Measurements from ENCODE around the gene NPVF.
A peak's percentile ranks its signal among the peaks of the same experiment; 100 is the strongest.

NPVF gene

GRCh38 chr7:25223206-25223605, 5.1 kb downstream of the NPVF start:
- no peak for DNase-seq

GRCh38 chr7:25222666-25223065, 5.6 kb downstream of the NPVF start:
- DNase-seq = no peak

GRCh38 chr7:25221009-25221408, 7.3 kb downstream of the NPVF start:
- no peak for DNase-seq

- no peak for DNase-seq
Measured at GRCh38 chr7:25218191-25218590, 10.1 kb downstream of the NPVF start.

DNA sequence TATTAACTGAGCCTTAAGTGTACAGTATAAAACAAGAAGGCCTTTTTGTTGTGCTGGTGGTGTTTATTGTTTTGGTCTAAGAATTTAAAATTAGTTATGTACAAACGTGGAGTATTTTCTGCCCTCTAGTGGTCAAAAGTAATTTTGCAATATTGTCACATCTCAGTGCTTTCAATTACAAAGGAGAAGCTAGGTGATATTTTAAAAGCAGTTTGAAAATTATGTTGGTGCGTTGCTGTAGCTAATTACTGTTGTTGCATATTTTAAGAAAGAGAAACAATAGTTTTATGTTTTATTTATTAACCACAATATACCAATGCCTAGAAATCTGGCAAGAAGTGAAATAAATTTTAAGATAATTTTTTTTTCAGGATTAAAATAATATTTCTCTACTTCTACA, 11.4 kb downstream of the NPVF start:
- peak in 1 of 5 donors; percentile 38 for DNase-seq

- no peak for DNase-seq
Measured at GRCh38 chr7:25215694-25216335, 12.5 kb downstream of the NPVF start.

GRCh38 chr7:25208525-25209221, 19.6 kb downstream of the NPVF start:
- no peak for DNase-seq

DNA sequence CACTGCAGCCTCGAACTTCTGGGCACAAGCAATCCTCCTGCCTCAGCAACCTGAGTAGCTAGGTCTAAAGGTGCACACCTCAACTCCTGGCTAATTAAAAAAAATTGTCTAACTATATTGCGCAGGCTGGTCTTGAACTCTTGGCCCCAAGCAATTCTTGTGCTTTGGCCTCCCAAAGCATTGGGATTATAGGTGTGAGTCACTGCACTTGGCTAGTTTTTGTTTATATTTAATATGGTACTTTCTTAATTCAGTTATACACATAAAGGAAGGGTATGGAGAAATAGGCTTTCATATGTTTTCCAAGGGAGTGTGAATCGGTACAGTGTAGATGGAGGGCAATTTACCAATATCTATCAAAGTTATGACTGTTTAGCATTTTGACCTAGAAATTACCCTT, 20.4 kb downstream of the NPVF start:
- DNase-seq = no peak

GRCh38 chr7:25206765-25207164, 21.5 kb downstream of the NPVF start:
- no peak for DNase-seq

- no peak for DNase-seq
Measured at GRCh38 chr7:25196132-25196896, 32.0 kb downstream of the NPVF start.

GRCh38 chr7:25194036-25194435, 34.2 kb downstream of the NPVF start:
- no peak for DNase-seq

GRCh38 chr7:25192043-25192442, 36.2 kb downstream of the NPVF start:
- DNase-seq = no peak

- DNase-seq = no peak
Measured at GRCh38 chr7:25189197-25189596, 39.1 kb downstream of the NPVF start.

DNA sequence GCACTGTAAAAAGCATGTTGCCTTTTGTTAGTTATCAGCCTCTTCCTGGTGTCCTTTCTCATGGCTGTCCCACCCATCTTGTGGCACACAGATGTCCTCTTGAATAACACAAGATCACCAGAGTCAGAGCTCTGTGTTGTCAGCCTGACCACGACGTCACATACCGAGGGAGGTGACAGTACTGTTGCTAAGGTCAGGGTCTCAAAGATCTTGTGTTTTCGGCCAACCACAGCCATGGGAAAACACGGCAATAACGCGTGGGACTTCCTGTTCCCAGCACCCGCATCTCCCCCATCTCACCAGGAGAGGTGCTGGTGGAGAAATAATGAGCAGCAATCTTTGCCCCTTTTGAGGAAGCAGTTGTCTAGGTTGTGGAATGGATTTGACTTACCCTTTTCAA, 40.4 kb downstream of the NPVF start:
- no peak for DNase-seq

DNA sequence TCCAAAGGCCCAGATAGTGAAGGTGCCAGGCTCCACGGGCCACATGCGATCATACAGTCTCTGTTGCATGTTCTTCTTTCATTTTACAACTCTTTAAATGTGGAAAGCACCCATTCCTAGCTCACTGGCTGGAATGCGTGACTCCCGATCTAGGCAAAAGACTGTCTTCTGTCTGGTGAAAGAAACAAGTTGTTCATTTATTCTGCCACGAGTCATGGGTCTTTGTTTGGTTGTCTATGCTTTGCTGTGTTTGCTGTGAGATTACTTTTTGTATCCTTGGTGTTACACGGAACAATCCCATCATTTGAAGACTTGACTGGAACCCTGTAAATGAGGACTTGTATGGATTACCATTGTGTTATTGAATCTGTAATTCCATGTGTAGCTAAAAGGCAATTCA, 41.9 kb downstream of the NPVF start:
- no peak for DNase-seq

GRCh38 chr7:25181532-25181931, 46.8 kb downstream of the NPVF start:
- DNase-seq = no peak

- DNase-seq = no peak
Measured at GRCh38 chr7:25180946-25181345, 47.3 kb downstream of the NPVF start.

GRCh38 chr7:25180592-25180923, 47.7 kb downstream of the NPVF start:
- DNase-seq = no peak

GRCh38 chr7:25179771-25180591, 48.3 kb downstream of the NPVF start:
- peak; percentile 86 to 93 (median 90) for DNase-seq

GRCh38 chr7:25179325-25179724, 49.0 kb downstream of the NPVF start:
- DNase-seq = no peak
